Esophagus squamous epithelium (tissue), 5 donors: ENCODE data around the gene JARID2. TPM values are rescaled to one million over a fixed set of nuclear protein-coding genes. Genes with fewer than 3 reads are reported as not detected.

Source experiments
- DNase-seq: peaks from one replicate; lab custom pipeline; 2025; lab: John Stamatoyannopoulos, UW
- H3K27ac ChIP-seq, 4 donors: fragments of 200-600 bp; sonication (generic); one replicate each; pipeline ENCODE4 v1.5.1; 2016 to 2019; ENCODE audit warnings: mild to moderate bottlenecking in 1 of 4
- H3K27me3 ChIP-seq, 4 donors: fragments of 200-600 bp; sonication (generic); 1 replicate in 3 of 4; 2 replicates in 1 of 4; pipeline versions ENCODE4 v1.5.1 to v1.6.0; 2017 to 2021; ENCODE audit warnings: antibody characterized with exemption in 1 of 4
- H3K36me3 ChIP-seq, 3 donors: fragments of 200-600 bp; sonication (generic); one replicate each; pipeline ENCODE4 v1.5.1; 2016 to 2019
- H3K4me1 ChIP-seq, 3 donors: fragments of 200-600 bp; sonication (generic); one replicate each; pipeline ENCODE4 v1.5.1; 2017 to 2019
- H3K4me3 ChIP-seq, 4 donors: fragments of 200-600 bp; sonication (generic); 1 replicate in 3 of 4; 2 replicates in 1 of 4; pipeline ENCODE4 v1.5.1; 2016 to 2019; ENCODE audit warnings: mild to moderate bottlenecking in 2 of 4, moderate library complexity in 1 of 4
- H3K9me3 ChIP-seq, 3 donors: fragments of 200-600 bp; sonication (generic); one replicate each; pipeline ENCODE4 v1.5.1; 2016 to 2019
- POLR2A ChIP-seq, 4 donors: fragments of 450-650 bp; IDR thresholded peaks; one replicate each; pipeline ENCODE4 v1.6.1; 2017; ENCODE audit warnings: antibody characterized with exemption in 4 of 4, mild to moderate bottlenecking in 4 of 4, moderate library complexity in 3 of 4
- WGBS, 2 donors: methylation state at CpG; one replicate each; pipeline ENCODE4 v1.1.5; 2018; 5-methylcytosine and 5-hydroxymethylcytosine counted together
- intact Hi-C: fragments of 100-400 bp; cut with DNase I; formaldehyde crosslinking; loops from one replicate; pipeline ENCODE4 v1.15.0; 2022
- total RNA-seq, 4 donors: library from RNA; depleted of rRNA; stranded (reverse); fragments of >200 nt; gene quantifications; one replicate each; pipeline ENCODE4 v1.1.0, GENCODE V29; 2016
- TF ChIP-seq, protein P1 (sequence below), 6 experiments: fragments of 450-650 bp in 4 of 6; fragments of 200-600 bp in 2 of 6; sonication (generic) in 2 of 6; IDR thresholded peaks; one replicate each; pipeline ENCODE4 v1.5.1; 2016 to 2019; ENCODE audit warnings: antibody characterized with exemption in 6 of 6, mild to moderate bottlenecking in 4 of 6, moderate library complexity in 4 of 6
- donor health status: DM: yes; HTN: yes; CAD: no.

JARID2 gene
- total RNA-seq, 4 donors from 2014 or later: 13.3 to 19.6 (median 16.3) TPM

DNA sequence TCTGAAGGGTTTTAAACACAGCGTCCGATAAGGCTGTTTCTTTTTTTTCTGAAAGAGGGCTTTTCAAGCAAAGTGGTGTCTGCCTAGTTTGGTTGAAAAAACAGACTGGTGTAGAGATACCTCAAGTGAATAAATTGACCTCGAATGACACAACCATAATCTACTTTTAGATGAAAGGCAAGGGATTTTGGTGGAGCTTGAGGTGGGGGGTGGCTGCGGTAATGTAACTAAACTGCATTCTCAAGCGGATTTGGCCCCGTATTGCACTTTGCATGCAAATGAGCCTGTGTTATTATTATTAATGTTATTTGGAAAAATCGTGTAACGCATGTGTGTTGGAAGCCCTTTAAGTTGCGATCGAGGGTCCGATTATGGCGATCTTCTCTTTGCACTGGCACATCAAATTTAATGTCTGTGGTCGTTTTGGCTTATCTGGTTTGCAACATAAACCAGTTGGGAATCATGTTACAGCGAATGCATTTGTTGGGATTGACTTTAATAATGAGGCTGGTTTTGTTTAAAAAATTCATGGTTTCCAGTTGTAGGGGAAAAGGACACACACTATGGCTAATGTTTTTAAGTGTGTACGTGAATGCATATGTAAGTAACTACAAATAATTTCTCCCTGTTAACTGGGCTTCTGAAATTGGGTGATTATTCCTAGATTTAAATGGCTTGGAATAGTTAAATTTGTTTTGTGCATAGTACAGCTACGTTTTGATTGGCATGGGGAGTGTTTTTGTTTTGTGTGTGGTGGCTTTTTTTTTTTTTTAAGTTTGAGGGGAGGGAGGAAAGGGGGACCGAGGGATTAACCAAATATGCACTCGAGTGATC is 1.0 kb downstream of the JARID2 start:
- Histone ChIP-seq H3K36me3 (no peaks in the 10 kb centered on the region), H3K4me3 (peak overlapping the region; percentile 54 to 94 (median 91)), H3K9me3 (no peaks in the 10 kb centered on the region), H3K27me3 (no peaks in the 10 kb centered on the region), H3K27ac (peak overlapping the region; percentile 63 to 99 (median 96)), H3K4me1 (peaks cover 7 to 59% (median 29%) of the 10 kb centered on the region in 3 donors)
- DNase-seq: no peak
- WGBS, 2 donors: 0% methylated on average over 18 of the region's 18 CpGs
- intact Hi-C loops: loop anchor here (10.0 kb wide), 1 partner anchor 1032 kb away; no protein-coding TSS in a partner anchor
- TF ChIP-seq, protein P1, sequence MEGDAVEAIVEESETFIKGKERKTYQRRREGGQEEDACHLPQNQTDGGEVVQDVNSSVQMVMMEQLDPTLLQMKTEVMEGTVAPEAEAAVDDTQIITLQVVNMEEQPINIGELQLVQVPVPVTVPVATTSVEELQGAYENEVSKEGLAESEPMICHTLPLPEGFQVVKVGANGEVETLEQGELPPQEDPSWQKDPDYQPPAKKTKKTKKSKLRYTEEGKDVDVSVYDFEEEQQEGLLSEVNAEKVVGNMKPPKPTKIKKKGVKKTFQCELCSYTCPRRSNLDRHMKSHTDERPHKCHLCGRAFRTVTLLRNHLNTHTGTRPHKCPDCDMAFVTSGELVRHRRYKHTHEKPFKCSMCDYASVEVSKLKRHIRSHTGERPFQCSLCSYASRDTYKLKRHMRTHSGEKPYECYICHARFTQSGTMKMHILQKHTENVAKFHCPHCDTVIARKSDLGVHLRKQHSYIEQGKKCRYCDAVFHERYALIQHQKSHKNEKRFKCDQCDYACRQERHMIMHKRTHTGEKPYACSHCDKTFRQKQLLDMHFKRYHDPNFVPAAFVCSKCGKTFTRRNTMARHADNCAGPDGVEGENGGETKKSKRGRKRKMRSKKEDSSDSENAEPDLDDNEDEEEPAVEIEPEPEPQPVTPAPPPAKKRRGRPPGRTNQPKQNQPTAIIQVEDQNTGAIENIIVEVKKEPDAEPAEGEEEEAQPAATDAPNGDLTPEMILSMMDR (IDR thresholded peaks at IDR 0.05): no peak
- no peak for TF ChIP-seq POLR2A (IDR thresholded peaks at IDR 0.05)

DNA sequence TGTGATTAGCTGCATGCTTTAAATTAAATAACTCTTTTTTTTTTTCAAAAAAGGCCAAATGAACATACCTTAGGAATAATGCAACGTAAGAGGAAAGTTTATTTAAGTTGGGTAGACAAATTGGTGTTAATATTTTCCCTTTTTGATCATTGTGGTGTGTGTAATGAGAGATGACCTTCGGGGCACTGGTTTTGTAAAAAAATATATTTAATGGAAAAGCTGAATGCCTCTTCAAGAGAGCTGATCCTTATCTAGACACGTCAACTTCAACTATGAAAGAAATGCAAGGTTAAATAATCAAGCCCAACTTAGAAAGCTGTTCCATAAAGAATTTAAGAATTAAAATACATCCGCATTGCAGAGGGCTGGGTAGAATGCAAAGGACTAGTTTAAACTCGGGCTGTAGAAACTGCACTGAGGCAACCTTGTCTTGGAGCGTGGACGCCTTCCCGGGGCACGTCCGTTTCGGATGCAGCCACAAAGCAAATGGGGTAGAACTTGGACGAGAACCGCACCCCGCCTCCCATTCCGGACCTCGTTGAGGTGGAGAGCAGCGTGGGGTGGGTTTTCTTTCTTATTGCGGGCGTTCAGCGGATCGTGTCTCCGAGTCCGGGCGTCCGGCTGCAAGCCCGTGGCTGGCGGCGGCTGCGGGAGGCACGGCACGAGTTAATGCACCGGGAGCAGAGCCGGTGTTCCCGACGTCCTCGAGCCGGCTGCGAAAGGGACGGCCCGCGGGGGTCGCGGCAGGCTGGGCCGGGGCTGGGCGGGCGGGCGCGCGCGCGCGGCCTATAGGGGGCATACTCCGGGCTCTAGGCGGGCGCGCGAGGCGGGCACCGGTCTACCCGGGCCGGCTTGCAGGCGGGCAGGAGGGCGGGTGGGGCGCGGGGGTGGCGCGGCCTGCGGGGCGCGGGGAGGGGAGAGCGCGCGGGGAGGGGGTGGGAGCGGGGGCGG is 1.9 kb downstream of the JARID2 start:
- no peaks in the 10 kb centered on the region for H3K27me3 ChIP-seq
- peak overlapping the region; percentile 95 to 100 (median 98) for H3K27ac ChIP-seq
- WGBS, 2 donors: 0 to 1% methylated on average over 17 to 24 of the region's 75 CpGs
- H3K4me1 ChIP-seq: peaks cover 7 to 67% (median 33%) of the 10 kb centered on the region in 3 donors
- DNase-seq: peak; percentile 15
- TF ChIP-seq, protein P1 (IDR thresholded peaks at IDR 0.05): peak in 4 of 6 experiments; percentile 25 to 56 (median 38)
- TF ChIP-seq POLR2A (IDR thresholded peaks at IDR 0.05): peak in 1 of 4 donors; percentile 53
- H3K9me3 ChIP-seq: no peaks in the 10 kb centered on the region
- intact Hi-C loops: loop anchor here (10.0 kb wide), 1 partner anchor 1033 kb away; no protein-coding TSS in a partner anchor
- H3K4me3 ChIP-seq: peak overlapping the region; percentile 54 to 94 (median 91)
- H3K36me3 ChIP-seq: no peaks in the 10 kb centered on the region

- peak; percentile 75 for DNase-seq
- Histone ChIP-seq H3K27ac (peak overlapping the region; percentile 95 to 100 (median 98)), H3K4me3 (peak overlapping the region; percentile 54 to 94 (median 91)), H3K36me3 (no peaks in the 10 kb centered on the region), H3K4me1 (peaks cover 7 to 69% (median 31%) of the 10 kb centered on the region in 3 donors), H3K27me3 (no peaks in the 10 kb centered on the region), H3K9me3 (no peaks in the 10 kb centered on the region)
- TF ChIP-seq POLR2A (IDR thresholded peaks at IDR 0.05): peak in 2 of 4 donors; percentile 40 to 60
- TF ChIP-seq, protein P1 (IDR thresholded peaks at IDR 0.05): peak in 5 of 6 experiments; percentile 8 to 37 (median 20)
- intact Hi-C loops: loop anchor here (10.0 kb wide), 1 partner anchor 1034 kb away; no protein-coding TSS in a partner anchor
- 0 to 2% methylated on average over 9 to 10 of the region's 83 CpGs for WGBS, 2 donors
Measured at GRCh38 chr6:15248451-15249370, 2.8 kb downstream of the JARID2 start.

GRCh38 chr6:15249371-15250019 is 3.6 kb downstream of the JARID2 start:
- WGBS, 2 donors: 4 to 9% methylated on average over 9 of the region's 9 CpGs
- TF ChIP-seq POLR2A (IDR thresholded peaks at IDR 0.05): no peak
- TF ChIP-seq, protein P1 (IDR thresholded peaks at IDR 0.05): no peak
- Histone ChIP-seq H3K4me1 (peaks cover 12 to 69% (median 27%) of the 10 kb centered on the region in 3 donors), H3K27me3 (no peaks in the 10 kb centered on the region), H3K4me3 (peak overlapping the region; percentile 54 to 94 (median 91)), H3K27ac (peak overlapping the region; percentile 95 to 100 (median 98)), H3K9me3 (no peaks in the 10 kb centered on the region), H3K36me3 (no peaks in the 10 kb centered on the region)
- intact Hi-C loops: loop anchor here (10.0 kb wide), 2 partner anchors 185 to 1035 kb away; no protein-coding TSS in a partner anchor
- DNase-seq: no peak
